GM19193 (cell line): ENCODE data around the gene HAL.

ENCODE experiments used
- POLR2A ChIP-seq: IDR thresholded peaks from 4 replicates; pipeline ENCODE4 v1.6.1; 2011; ENCODE audit not compliant: insufficient read depth, insufficient read length; ENCODE audit errors: extremely low read depth

The HAL gene

GRCh38 chr12:95942101-95942523, 54.0 kb downstream of the HAL start:
- no peak for TF ChIP-seq POLR2A

- TF ChIP-seq POLR2A = no peak
Measured at GRCh38 chr12:95940514-95940913, 55.6 kb downstream of the HAL start.
